Gastroesophageal sphincter (tissue), 4 donors: ENCODE measurements around the gene CIT. TPM values are rescaled to one million over a fixed set of nuclear protein-coding genes. Genes with fewer than 3 reads are reported as not detected.

Source experiments
- ATAC-seq: fragments of 150-250 bp; one replicate; pipeline ENCODE4 v1.9.1; 2016; ENCODE audit warnings: mild to moderate bottlenecking, moderate library complexity
- H3K27ac ChIP-seq, 4 donors: fragments of 200-600 bp; sonication (generic) in 3 of 4; 1 replicate in 3 of 4; 2 replicates in 1 of 4; pipeline ENCODE4 v1.5.1; 2016 to 2019
- H3K27me3 ChIP-seq: fragments of 200-600 bp; sonication (generic); one replicate; pipeline ENCODE4 v1.5.1; 2019
- H3K36me3 ChIP-seq, 2 donors: fragments of 200-600 bp; sonication (generic); one replicate each; pipeline ENCODE4 v1.5.1; 2019; ENCODE audit warnings: control low read depth in 1 of 2
- H3K4me1 ChIP-seq, 3 donors: fragments of 200-600 bp; sonication (generic); 1 replicate in 2 of 3; 2 replicates in 1 of 3; pipeline ENCODE4 v1.5.1; 2016 to 2019; ENCODE audit warnings: control low read depth in 2 of 3
- H3K4me3 ChIP-seq, 2 donors: fragments of 200-600 bp; sonication (generic); one replicate each; pipeline ENCODE4 v1.5.1; 2019; ENCODE audit warnings: mild to moderate bottlenecking in 1 of 2, moderate library complexity in 1 of 2
- H3K9me3 ChIP-seq, 3 donors: fragments of 200-600 bp; sonication (generic); one replicate each; pipeline ENCODE4 v1.5.1; 2017 to 2019; ENCODE audit warnings: control low read depth in 2 of 3
- EP300 ChIP-seq: sonication (generic); formaldehyde crosslinking; IDR thresholded peaks from one replicate; pipeline ENCODE4 v1.6.1; 2017; ENCODE audit warnings: antibody characterized with exemption, mild to moderate bottlenecking
- POLR2A ChIP-seq, 2 donors: fragments of 450-650 bp; IDR thresholded peaks; one replicate each; pipeline ENCODE4 v1.6.1; 2017; ENCODE audit warnings: antibody characterized with exemption in 2 of 2, mild to moderate bottlenecking in 2 of 2, moderate library complexity in 1 of 2
- POLR2AphosphoS5 ChIP-seq: sonication (generic); formaldehyde crosslinking; IDR thresholded peaks from one replicate; pipeline ENCODE4 v1.6.1; 2017; ENCODE audit warnings: antibody characterized with exemption
- WGBS, 2 donors: methylation state at CpG; one replicate each; pipeline ENCODE4 v1.1.5; 2018; ENCODE audit warnings: low coverage in 1 of 2; 5-methylcytosine and 5-hydroxymethylcytosine counted together
- total RNA-seq, 4 donors: library from RNA; depleted of rRNA; stranded (reverse); fragments of >200 nt; gene quantifications; one replicate each; pipeline ENCODE4 v1.1.0, GENCODE V29; 2016
- TF ChIP-seq, protein P1 (sequence below), 4 experiments: fragments of 200-600 bp in 2 of 4; fragments of 450-650 bp in 2 of 4; sonication (generic) in 1 of 4; IDR thresholded peaks; one replicate each; pipeline ENCODE4 v1.5.1; 2017 to 2019; ENCODE audit warnings: antibody characterized with exemption in 4 of 4, mild to moderate bottlenecking in 2 of 4, moderate library complexity in 2 of 4

The CIT gene
- total RNA-seq, 4 donors from 2014 or later = 3.8 to 9.7 (median 6.6) TPM

GRCh38 chr12:119914666-119915065 is 37.5 kb upstream of the CIT start:
- no peaks in the 10 kb centered on the region for H3K4me1 ChIP-seq
- no peaks in the 10 kb centered on the region for H3K9me3 ChIP-seq
- no peak overlapping the region for H3K27ac ChIP-seq
- H3K27me3 ChIP-seq = peaks cover 8% of the 10 kb centered on the region
- WGBS, 2 donors = 20 to 32% methylated on average over 1 of the region's 1 CpG
- H3K36me3 ChIP-seq = no peaks in the 10 kb centered on the region
- no peak for ATAC-seq
- TF ChIP-seq, protein P1, sequence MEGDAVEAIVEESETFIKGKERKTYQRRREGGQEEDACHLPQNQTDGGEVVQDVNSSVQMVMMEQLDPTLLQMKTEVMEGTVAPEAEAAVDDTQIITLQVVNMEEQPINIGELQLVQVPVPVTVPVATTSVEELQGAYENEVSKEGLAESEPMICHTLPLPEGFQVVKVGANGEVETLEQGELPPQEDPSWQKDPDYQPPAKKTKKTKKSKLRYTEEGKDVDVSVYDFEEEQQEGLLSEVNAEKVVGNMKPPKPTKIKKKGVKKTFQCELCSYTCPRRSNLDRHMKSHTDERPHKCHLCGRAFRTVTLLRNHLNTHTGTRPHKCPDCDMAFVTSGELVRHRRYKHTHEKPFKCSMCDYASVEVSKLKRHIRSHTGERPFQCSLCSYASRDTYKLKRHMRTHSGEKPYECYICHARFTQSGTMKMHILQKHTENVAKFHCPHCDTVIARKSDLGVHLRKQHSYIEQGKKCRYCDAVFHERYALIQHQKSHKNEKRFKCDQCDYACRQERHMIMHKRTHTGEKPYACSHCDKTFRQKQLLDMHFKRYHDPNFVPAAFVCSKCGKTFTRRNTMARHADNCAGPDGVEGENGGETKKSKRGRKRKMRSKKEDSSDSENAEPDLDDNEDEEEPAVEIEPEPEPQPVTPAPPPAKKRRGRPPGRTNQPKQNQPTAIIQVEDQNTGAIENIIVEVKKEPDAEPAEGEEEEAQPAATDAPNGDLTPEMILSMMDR (IDR thresholded peaks at IDR 0.05) = no peak
- no peak for TF ChIP-seq POLR2A (IDR thresholded peaks at IDR 0.05)
- TF ChIP-seq POLR2AphosphoS5 = no peak
- TF ChIP-seq EP300 = no peak
- no peak overlapping the region for H3K4me3 ChIP-seq

GRCh38 chr12:119913536-119914330 is 36.6 kb upstream of the CIT start:
- 87 to 94% methylated on average over 3 to 5 of the region's 6 CpGs for WGBS, 2 donors
- H3K4me3 ChIP-seq = no peak overlapping the region
- H3K9me3 ChIP-seq = no peaks in the 10 kb centered on the region
- no peak overlapping the region for H3K27ac ChIP-seq
- H3K36me3 ChIP-seq = no peaks in the 10 kb centered on the region
- no peak for ATAC-seq
- peaks cover 13% of the 10 kb centered on the region for H3K27me3 ChIP-seq
- H3K4me1 ChIP-seq = no peaks in the 10 kb centered on the region
- TF ChIP-seq EP300 = no peak
- TF ChIP-seq POLR2A (IDR thresholded peaks at IDR 0.05) = no peak
- no peak for TF ChIP-seq POLR2AphosphoS5
- TF ChIP-seq, protein P1 (IDR thresholded peaks at IDR 0.05) = no peak

- 60 to 67% methylated on average over 4 of the region's 4 CpGs for WGBS, 2 donors
- Histone ChIP-seq H3K27ac (no peak overlapping the region), H3K27me3 (peaks cover 9% of the 10 kb centered on the region), H3K4me1 (no peaks in the 10 kb centered on the region), H3K36me3 (no peaks in the 10 kb centered on the region), H3K9me3 (no peaks in the 10 kb centered on the region), H3K4me3 (no peak overlapping the region)
- TF ChIP-seq POLR2AphosphoS5 (no peak), POLR2A (IDR thresholded peaks at IDR 0.05) (no peak), EP300 (no peak)
- TF ChIP-seq, protein P1 (IDR thresholded peaks at IDR 0.05) = no peak
- ATAC-seq = no peak
These were observed 34.1 kb upstream of the CIT start for GRCh38 chr12:119911182-119911581.

DNA sequence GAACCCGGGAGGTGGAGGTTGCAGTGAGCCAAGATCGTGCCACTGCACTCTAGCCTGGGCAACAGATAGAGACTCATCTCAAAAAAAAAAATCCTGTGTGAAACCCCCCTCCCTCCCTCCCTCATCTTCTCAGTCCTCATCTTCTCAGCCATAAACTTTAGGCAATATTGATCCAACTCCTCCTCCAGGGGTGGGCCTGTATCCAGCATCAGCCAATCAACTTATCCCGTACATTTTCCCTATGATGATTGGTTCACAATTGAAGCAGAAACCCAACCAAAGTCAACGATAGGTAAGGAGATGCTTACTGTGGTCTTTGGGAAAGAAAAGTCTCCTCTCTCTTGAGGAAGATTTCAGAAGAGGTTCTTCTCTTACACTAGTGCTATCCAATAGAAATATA is 33.5 kb upstream of the CIT start:
- TF ChIP-seq EP300 (no peak), POLR2A (IDR thresholded peaks at IDR 0.05) (no peak), POLR2AphosphoS5 (no peak)
- TF ChIP-seq, protein P1 (IDR thresholded peaks at IDR 0.05) = no peak
- no peaks in the 10 kb centered on the region for H3K4me1 ChIP-seq
- WGBS, 2 donors = 81 to 95% methylated on average over 2 to 4 of the region's 4 CpGs
- no peak overlapping the region for H3K27ac ChIP-seq
- no peak overlapping the region for H3K4me3 ChIP-seq
- ATAC-seq = no peak
- peaks cover 9% of the 10 kb centered on the region for H3K27me3 ChIP-seq
- no peaks in the 10 kb centered on the region for H3K9me3 ChIP-seq
- H3K36me3 ChIP-seq = no peaks in the 10 kb centered on the region

DNA sequence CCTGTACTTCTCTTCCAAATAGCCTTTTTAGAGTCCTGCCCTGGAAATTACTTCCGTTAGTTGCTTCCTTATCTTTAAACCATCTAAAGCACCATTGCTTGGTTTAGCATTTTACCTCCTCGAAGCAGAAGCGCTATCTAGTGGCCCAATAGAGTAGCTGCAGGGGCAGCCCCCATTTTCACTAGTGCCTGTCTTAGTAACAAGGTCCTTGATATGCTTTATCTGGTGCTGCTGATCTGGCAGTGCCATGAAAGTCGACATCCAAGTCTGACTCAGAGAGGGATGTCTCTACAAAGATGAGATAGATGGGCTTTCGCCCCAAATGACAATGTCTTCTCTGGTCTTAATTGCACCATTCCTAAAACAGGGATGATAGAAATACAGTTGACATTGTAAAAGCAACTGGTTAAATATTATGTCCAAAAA is 25.0 kb upstream of the CIT start:
- Histone ChIP-seq H3K4me3 (no peak overlapping the region), H3K9me3 (no peaks in the 10 kb centered on the region), H3K27me3 (peaks cover 10% of the 10 kb centered on the region), H3K4me1 (no peaks in the 10 kb centered on the region), H3K36me3 (no peaks in the 10 kb centered on the region), H3K27ac (no peak overlapping the region)
- ATAC-seq = no peak
- WGBS, 2 donors = 0 to 6% methylated on average over 3 to 5 of the region's 5 CpGs
- TF ChIP-seq POLR2AphosphoS5 = no peak
- TF ChIP-seq, protein P1 (IDR thresholded peaks at IDR 0.05) = peak; percentile 37 to 76 (median 44)
